ENCODE results near the gene SNRK. TPM values are rescaled to one million over a fixed set of nuclear protein-coding genes. Genes with fewer than 3 reads are reported as not detected.
A peak's percentile ranks its signal among the peaks of the same experiment; 100 is the strongest.

The SNRK gene
- total RNA-seq, 1 experiment from 2014 or later = 12.7 TPM

DNA sequence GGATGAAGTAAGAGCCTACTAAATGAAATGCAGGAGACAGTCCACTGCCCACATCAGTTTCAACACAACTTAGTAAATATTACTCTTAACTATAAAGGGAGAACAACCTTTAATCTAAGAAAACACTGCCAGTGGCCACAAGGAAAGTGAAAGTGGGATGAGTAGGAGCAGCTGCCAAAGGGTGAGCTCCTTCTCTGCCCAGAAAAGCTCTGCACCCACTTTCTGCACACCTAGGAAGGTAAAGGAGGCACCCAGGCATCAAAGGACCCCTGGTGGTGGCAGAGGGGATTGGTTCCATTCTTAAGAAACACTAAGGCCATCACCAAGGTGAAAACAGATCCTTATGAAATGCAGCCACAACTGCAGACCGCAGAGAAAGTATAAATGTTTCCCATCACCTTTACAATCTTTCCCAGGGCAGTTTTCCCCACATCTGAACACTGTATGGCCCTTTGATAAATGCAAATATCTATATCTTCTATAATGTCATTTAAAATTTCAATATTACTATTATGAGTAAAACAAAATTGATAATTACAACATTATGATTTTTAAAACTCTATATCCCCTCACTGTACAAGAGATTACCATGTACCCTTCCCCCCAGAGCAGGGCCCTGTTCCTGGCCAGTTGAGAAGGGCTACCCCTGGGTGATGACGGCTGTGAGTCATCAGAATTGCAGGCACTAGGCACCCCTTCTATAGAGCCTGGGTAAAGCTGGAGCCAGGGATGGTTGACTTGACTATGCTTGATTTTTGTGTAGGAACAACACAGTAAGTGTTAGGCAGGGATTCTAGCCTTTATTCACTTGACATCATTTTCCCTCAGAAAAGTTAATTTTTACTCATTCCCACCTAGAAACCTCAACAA lies 92.0 kb downstream of the SNRK start:
- no peak overlapping the region for H3K27ac ChIP-seq (ENCODE audit: low read depth, low read length)
- H3K9me2 ChIP-seq (ENCODE audit: insufficient read depth) = no peaks in the 10 kb centered on the region
- TF ChIP-seq EZH2phosphoT487 (IDR thresholded peaks at IDR 0.05; ENCODE audit: borderline replicate concordance) (no peak), RAD21 (IDR thresholded peaks at IDR 0.05; ENCODE audit: low read depth) (peak; percentile 74), CTCF (IDR thresholded peaks at IDR 0.05 in 2 of 3, conservative IDR thresholded peaks at IDR 0.05 in 1 of 3; ENCODE audit: borderline replicate concordance in 1 of 3, insufficient read depth in 1 of 3, low read depth in 2 of 3, low read length in 2 of 3) (peak; percentile 57 to 81 (median 72); a peak in 5 of 6 replicates), POLR2A (IDR thresholded peaks at IDR 0.05; ENCODE audit: borderline replicate concordance, extremely low read depth, insufficient read depth, insufficient read length) (no peak), YY1 (IDR thresholded peaks at IDR 0.05; ENCODE audit: extremely low read depth, insufficient replicate concordance, low read depth, low read length) (no peak)
- H3K27me3 ChIP-seq (ENCODE audit: insufficient read depth, low read length) = no peaks in the 10 kb centered on the region
- no peaks in the 10 kb centered on the region for H3K9me3 ChIP-seq (ENCODE audit: control insufficient read depth in 1 of 2, insufficient read depth in 1 of 2, low read depth in 1 of 2, low read length in 2 of 2)
- H4K20me1 ChIP-seq (ENCODE audit: insufficient read depth) = no peaks in the 10 kb centered on the region
- BruUV-seq (replicated peaks) = no TSS peak
- ChIA-PET POLR2A (no interaction called here), CTCF (interaction anchor here (0.9 to 1.0 kb wide), 4 partner anchors 11 to 417 kb away, joined by 3 to 9 read pairs (median 4); no protein-coding TSS in a partner anchor), RAD21 (ENCODE audit: low non-redundant PET in 1 of 2, low total read pairs in 2 of 2, uncharacterized antibody in 2 of 2, unreplicated experiment in 2 of 2) (no interaction called here)
- H3K4me1 ChIP-seq (ENCODE audit: control insufficient read depth in 1 of 2, insufficient read depth in 2 of 2, low read length in 2 of 2) = no peaks in the 10 kb centered on the region
- intact Hi-C loops (cut with micrococcal nuclease) = loop anchor here (1.0 to 2.0 kb wide), 3 partner anchors 155 to 418 kb away; no protein-coding TSS in a partner anchor
- ATAC-seq (peak; percentile 95), DNase-seq (ENCODE audit: low read depth, low spot score) (peak; percentile 39)
- no peak overlapping the region for H2AFZ ChIP-seq (ENCODE audit: low read depth, low read length, poor library complexity, severe bottlenecking)
- no peak overlapping the region for H3K4me2 ChIP-seq (ENCODE audit: low read length)
- H3K9ac ChIP-seq (ENCODE audit: low read length) = no peak overlapping the region
- no peaks in the 10 kb centered on the region for H3K36me3 ChIP-seq (ENCODE audit: control insufficient read depth in 1 of 2, insufficient read depth in 2 of 2, low read length in 2 of 2)
- no peaks in the 10 kb centered on the region for H3K79me2 ChIP-seq (ENCODE audit: insufficient read depth, low read length)
- H3K4me3 ChIP-seq (replicated peaks in 1 of 2; ENCODE audit: low read depth in 1 of 2, low read length in 2 of 2) = no peak overlapping the region

DNA sequence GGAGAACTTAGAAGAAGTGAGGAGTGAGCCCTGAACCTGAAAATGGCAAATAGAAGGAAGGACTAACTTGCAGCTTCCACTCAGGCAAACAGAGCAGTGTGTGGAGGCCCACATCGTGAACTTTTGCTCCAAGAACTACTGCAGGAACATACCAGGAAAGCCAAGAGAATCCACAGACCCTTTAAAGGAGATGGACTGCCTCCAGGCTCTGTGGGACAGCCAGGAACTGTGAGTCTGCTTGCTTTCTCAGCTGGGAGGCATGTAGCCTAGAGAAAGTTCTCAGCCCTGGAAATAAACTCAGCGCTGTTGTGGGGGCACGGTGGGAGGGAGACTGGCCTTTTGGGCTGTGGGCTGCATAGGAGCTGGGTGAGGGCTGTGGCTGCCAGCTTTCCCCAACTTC lies 93.0 kb downstream of the SNRK start:
- intact Hi-C loops (cut with micrococcal nuclease) = loop anchor here (2.0 kb wide), 1 partner anchor 419 kb away; no protein-coding TSS in a partner anchor
- ChIA-PET POLR2A (no interaction called here), RAD21 (ENCODE audit: low non-redundant PET in 1 of 2, low total read pairs in 2 of 2, uncharacterized antibody in 2 of 2, unreplicated experiment in 2 of 2) (no interaction called here), CTCF (no interaction called here)
- no peak overlapping the region for H3K4me3 ChIP-seq (replicated peaks in 1 of 2; ENCODE audit: low read depth in 1 of 2, low read length in 2 of 2)
- TF ChIP-seq EZH2phosphoT487 (IDR thresholded peaks at IDR 0.05; ENCODE audit: borderline replicate concordance) (no peak), FOSL1 (IDR thresholded peaks at IDR 0.05; ENCODE audit: low read depth) (no peak), JUND (IDR thresholded peaks at IDR 0.05) (no peak), CEBPB (IDR thresholded peaks at IDR 0.05; ENCODE audit: low read depth) (no peak)
- no peaks in the 10 kb centered on the region for H3K36me3 ChIP-seq (ENCODE audit: control insufficient read depth in 1 of 2, insufficient read depth in 2 of 2, low read length in 2 of 2)
- H3K9me2 ChIP-seq (ENCODE audit: insufficient read depth) = no peaks in the 10 kb centered on the region
- no peak overlapping the region for H3K27ac ChIP-seq (ENCODE audit: low read depth, low read length)
- H3K4me2 ChIP-seq (ENCODE audit: low read length) = no peak overlapping the region
- ATAC-seq (no peak), DNase-seq (ENCODE audit: low read depth, low spot score) (no peak)
- BruUV-seq (replicated peaks) = no TSS peak
- H4K20me1 ChIP-seq (ENCODE audit: insufficient read depth) = no peaks in the 10 kb centered on the region
- no peaks in the 10 kb centered on the region for H3K27me3 ChIP-seq (ENCODE audit: insufficient read depth, low read length)
- H3K9ac ChIP-seq (ENCODE audit: low read length) = no peak overlapping the region
- no peak overlapping the region for H2AFZ ChIP-seq (ENCODE audit: low read depth, low read length, poor library complexity, severe bottlenecking)
- no peaks in the 10 kb centered on the region for H3K4me1 ChIP-seq (ENCODE audit: control insufficient read depth in 1 of 2, insufficient read depth in 2 of 2, low read length in 2 of 2)
- no peaks in the 10 kb centered on the region for H3K9me3 ChIP-seq (ENCODE audit: control insufficient read depth in 1 of 2, insufficient read depth in 1 of 2, low read depth in 1 of 2, low read length in 2 of 2)
- H3K79me2 ChIP-seq (ENCODE audit: insufficient read depth, low read length) = no peaks in the 10 kb centered on the region

Measured in HCT116 (cell line).